ENCODE measurements around the gene ADNP.

The ADNP gene

DNA sequence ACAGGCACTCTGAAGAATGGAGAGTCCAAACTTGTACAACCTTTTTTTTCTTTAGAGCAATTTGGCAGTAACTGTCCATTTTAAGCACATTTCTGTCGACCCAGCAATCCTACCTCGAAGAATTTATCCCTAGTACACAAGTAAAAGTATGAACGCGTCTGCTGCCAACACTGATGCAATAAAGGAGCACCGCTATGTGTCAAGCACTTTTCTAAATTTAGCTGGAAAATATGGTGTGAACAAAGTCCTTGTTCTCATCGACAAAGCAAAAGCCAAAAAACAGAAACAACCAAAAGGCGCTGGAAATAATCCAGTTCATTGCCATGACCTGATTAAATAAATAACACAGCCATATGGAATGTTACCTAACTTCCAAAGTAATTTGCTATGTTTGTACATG lies 26.0 kb upstream of the ADNP start:
- Histone ChIP-seq H3K4me1 (ENCODE audit: insufficient read depth, low read length) (peaks cover 9% of the 10 kb centered on the region), H3K9ac (ENCODE audit: low read depth, low read length) (peak overlapping the region; percentile 93), H3K36me3 (ENCODE audit: insufficient read depth, low read length) (peaks cover 3% of the 10 kb centered on the region; the same call in 1 of the 2 replicates), H3K9me3 (ENCODE audit: control insufficient read depth, insufficient read depth, low read length) (no peaks in the 10 kb centered on the region; the same call in 1 of the 2 replicates)

DNA sequence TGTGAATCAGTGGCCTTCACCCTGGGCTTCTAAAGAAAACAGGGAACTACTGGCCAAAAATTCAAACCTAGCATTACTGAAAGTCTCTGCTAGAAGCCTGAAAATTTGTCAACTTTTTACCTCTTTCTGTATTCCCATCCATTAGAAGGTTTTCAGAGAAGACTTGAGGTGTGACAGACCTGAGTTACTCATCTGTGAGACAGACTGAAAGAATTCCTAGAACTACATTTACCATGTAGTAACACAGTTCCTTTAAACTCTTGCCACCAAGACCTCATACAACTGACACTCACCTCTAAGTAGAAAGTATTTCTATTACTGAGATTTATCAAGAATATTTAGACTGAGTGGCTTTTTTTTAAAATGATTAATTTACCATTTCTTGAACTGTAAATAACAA lies 22.6 kb upstream of the ADNP start:
- no peaks in the 10 kb centered on the region for H3K9me3 ChIP-seq (ENCODE audit: control insufficient read depth, insufficient read depth, low read length)
- H3K9ac ChIP-seq (ENCODE audit: low read depth, low read length) = no peak overlapping the region
- H3K4me1 ChIP-seq (ENCODE audit: insufficient read depth, low read length) = no peaks in the 10 kb centered on the region
- peaks cover 8% of the 10 kb centered on the region; the same call in 1 of the 2 replicates for H3K36me3 ChIP-seq (ENCODE audit: insufficient read depth, low read length)

DNA sequence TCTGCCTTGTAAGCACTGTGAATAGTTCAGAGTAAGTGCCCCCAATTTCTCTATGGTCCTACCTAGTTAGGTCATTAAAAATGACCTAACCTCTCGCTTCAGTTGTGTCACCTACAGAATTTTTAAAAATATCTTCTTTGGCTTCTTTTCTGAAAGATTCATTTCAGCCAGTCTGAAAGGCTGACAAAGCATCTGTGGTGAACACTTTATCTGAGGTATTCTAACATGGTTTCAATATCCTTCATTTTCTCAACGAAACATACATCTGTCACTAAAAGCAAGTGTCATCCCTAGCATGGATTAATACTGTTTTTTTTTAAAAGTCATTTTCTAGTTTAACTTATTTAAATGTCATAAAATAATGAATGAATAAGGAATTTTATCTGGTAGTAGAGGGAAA lies 22.0 kb upstream of the ADNP start:
- H3K9ac ChIP-seq (ENCODE audit: low read depth, low read length) = no peak overlapping the region
- H3K4me1 ChIP-seq (ENCODE audit: insufficient read depth, low read length) = no peaks in the 10 kb centered on the region
- peaks cover 12% of the 10 kb centered on the region for H3K36me3 ChIP-seq (ENCODE audit: insufficient read depth, low read length)
- H3K9me3 ChIP-seq (ENCODE audit: control insufficient read depth, insufficient read depth, low read length) = no peaks in the 10 kb centered on the region

DNA sequence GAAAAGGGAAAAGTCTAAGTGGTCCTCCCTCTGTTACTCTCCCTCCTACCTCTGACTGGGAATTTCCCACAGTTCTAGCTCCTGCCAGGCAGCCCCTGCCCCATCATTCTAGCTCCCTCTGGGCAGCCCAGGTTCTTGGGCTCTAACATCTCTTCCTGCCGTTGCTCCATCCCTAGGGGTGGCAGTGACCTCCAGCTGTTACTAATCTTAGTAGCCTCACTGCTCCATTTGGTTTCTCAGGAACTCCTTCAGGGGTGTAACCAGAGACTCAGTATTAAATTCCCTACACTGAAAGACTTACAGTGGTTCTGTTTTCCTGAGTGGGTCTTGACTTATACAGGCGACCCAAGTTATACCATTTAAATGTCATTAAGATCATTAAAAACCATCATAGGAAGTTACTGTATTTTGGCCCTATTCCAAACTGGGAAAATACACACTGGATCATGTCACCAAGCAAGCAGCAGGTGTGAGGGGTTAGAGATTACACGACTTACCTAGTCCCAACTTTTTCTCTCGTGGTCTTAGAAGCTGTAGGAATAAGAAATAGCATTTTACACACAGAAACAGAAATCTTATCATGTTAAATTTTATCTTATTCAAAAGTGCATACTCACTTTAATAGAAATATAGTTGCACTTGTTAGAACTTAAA lies 17.0 kb upstream of the ADNP start:
- Histone ChIP-seq H3K4me1 (ENCODE audit: insufficient read depth, low read length) (no peaks in the 10 kb centered on the region), H3K9me3 (ENCODE audit: control insufficient read depth, insufficient read depth, low read length) (no peaks in the 10 kb centered on the region), H3K36me3 (ENCODE audit: insufficient read depth, low read length) (peaks cover 28% of the 10 kb centered on the region), H3K9ac (ENCODE audit: low read depth, low read length) (no peak overlapping the region)

DNA sequence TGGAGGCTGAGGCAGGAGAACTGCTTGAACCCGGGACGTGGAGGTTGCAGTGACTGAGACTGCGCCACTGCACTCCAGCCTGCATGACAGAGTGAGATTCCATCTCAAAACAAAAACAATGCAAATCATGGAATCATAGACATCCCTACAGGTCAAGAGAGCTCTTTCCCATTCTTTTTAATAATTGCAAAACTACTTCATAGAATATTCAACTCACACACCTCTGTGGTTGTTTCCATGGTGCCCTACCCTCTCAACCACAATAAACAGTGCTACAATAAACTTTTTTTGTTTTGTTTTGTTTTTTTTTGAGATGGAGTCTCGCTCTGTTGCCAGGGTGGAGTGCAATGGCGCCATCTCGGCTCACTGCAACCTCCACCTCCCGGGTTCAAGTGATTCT lies 11.8 kb upstream of the ADNP start:
- peaks cover 32% of the 10 kb centered on the region for H3K36me3 ChIP-seq (ENCODE audit: insufficient read depth, low read length)
- H3K9ac ChIP-seq (ENCODE audit: low read depth, low read length) = no peak overlapping the region
- no peaks in the 10 kb centered on the region for H3K4me1 ChIP-seq (ENCODE audit: insufficient read depth, low read length)
- H3K9me3 ChIP-seq (ENCODE audit: control insufficient read depth, insufficient read depth, low read length) = no peaks in the 10 kb centered on the region

DNA sequence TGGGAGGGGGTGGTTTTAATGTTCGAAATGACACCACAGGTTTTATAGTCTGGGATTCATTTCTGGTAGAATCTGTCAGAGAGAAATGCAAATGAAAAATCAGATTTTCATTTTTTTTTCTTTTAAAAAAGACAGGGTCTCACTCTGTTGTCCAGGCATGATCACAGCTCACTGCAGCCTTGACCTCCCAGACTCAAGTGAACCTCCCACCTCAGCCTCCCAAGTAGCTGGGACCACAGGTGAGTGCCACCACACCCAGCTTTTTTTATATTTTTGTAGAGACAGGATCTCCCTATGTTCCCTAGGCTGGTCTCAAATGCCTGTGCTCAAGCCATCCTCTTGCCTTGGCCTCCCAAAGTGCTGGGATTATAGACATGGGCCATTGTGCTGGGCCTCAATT lies 2.4 kb upstream of the ADNP start:
- H3K9ac ChIP-seq (ENCODE audit: low read depth, low read length) = no peak overlapping the region
- H3K4me1 ChIP-seq (ENCODE audit: insufficient read depth, low read length) = peaks cover 8% of the 10 kb centered on the region
- no peaks in the 10 kb centered on the region for H3K9me3 ChIP-seq (ENCODE audit: control insufficient read depth, insufficient read depth, low read length)
- peaks cover 8% of the 10 kb centered on the region for H3K36me3 ChIP-seq (ENCODE audit: insufficient read depth, low read length)

DNA sequence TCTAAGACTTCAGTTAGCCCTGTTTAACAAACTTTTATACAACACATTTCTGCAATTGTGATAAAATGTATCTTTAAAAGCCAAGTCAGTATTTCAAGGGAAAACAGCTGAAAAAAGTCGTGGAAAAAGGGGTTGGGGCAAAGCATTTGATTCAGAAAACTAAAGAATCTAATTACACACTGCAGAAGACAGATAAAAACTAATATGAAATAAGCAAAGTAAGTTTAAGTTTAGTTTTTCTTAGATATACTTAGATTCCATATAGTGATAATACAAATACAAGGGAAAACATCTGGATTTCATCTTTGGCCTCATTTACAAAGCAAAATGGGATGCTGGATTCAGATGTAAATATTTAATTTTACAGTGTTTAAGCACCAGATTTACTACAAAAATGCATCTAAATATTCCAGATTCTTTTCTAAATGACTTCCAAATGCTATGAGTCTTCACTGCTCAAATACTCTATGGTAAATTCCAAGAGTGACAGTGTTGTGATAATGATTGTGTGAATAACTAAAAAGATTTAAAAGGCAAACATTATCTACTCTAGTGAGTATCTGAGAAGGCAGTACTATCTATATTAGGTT lies 1.5 kb upstream of the ADNP start:
- Histone ChIP-seq H3K9ac (ENCODE audit: low read depth, low read length) (no peak overlapping the region), H3K36me3 (ENCODE audit: insufficient read depth, low read length) (peaks cover 11% of the 10 kb centered on the region), H3K9me3 (ENCODE audit: control insufficient read depth, insufficient read depth, low read length) (no peaks in the 10 kb centered on the region), H3K4me1 (ENCODE audit: insufficient read depth, low read length) (peaks cover 12% of the 10 kb centered on the region)

DNA sequence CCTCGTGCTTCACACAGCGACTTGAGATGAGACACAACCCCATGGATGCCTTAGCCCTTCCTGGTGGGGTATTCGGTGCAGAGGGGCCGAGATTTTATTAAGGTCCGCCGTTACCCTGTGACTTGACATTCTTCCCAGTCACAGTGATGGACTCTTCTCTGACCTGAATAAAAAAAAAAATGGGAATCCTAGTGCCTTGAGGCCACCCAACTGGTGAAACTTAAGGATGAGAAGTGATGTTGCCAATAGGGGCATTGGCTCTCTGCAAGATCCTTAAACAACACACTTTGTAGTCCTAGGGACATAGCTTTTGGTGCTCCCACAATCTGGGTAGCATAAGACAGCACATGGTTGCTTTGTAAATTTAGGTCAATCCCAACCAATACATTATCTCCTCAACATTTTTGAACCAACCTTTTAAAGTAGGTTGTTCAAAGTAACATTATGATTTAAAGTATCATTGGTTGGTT lies 814 bp upstream of the ADNP start:
- Histone ChIP-seq H3K36me3 (ENCODE audit: insufficient read depth, low read length) (peaks cover 15% of the 10 kb centered on the region), H3K4me1 (ENCODE audit: insufficient read depth, low read length) (peaks cover 12% of the 10 kb centered on the region), H3K9ac (ENCODE audit: low read depth, low read length) (peak overlapping the region; percentile 79), H3K9me3 (ENCODE audit: control insufficient read depth, insufficient read depth, low read length) (no peaks in the 10 kb centered on the region)

DNA sequence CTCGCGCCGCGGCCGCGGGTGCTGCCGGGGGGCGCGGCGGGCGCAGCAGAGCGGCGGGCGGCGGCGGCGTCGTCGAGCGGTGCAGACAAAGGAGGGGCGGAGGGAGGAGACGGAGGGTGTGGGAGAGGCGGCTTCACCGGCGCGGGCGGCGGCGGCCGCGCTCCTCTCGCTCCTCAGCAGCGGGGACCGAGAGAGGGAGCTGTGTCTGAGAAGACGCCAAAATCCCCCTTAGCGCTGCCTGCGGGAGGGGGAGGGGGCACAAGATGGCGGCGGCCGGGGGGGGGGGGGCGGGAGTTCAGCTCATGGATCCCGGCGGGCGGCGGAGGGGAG lies 296 bp downstream of the ADNP start:
- peaks cover 15% of the 10 kb centered on the region for H3K36me3 ChIP-seq (ENCODE audit: insufficient read depth, low read length)
- H3K9me3 ChIP-seq (ENCODE audit: control insufficient read depth, insufficient read depth, low read length) = no peaks in the 10 kb centered on the region
- peak overlapping the region; percentile 52 for H3K9ac ChIP-seq (ENCODE audit: low read depth, low read length)
- peaks cover 12% of the 10 kb centered on the region for H3K4me1 ChIP-seq (ENCODE audit: insufficient read depth, low read length)

DNA sequence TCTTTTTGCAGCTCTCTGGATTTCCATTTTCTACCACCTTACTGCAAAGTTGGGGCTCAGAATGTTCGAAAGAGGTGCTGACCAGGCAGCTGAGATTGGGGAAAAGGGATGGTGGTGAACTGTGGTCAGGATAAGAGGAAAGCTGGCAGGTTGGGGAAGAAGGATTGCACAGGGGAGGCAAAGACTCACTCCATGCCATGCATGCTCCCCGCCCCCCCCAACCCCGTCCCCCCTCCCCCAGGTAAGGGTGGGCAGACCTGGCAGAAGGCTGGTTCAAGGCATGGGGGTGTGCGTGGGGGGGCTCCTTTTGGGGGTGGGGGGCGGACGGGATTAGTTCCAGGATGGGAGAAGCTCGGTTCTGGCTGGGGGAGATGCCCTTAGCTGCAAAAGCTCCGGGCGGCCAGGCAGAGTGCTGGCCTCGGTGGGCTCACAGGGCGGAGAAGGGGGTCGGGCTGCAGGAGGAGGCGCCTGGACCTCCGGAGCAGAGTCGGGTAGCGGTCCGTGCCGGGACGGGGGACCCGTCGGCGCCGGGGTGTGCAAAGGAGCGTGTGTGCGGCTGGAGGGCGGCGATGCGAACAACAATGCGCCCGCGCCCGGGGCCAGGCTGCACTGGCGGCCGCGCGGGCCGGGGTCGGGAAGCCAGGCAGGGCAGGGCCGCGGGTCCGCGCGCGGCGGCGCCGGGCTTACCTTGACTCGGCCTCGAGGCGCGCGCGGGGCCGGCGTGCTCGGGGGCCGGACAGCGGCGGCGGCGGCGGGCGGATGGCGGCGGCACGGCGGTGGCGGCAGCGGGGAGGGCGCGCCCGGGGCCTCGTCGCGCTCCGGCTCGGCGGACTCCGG lies 880 bp downstream of the ADNP start:
- H3K36me3 ChIP-seq (ENCODE audit: insufficient read depth, low read length) = peaks cover 17% of the 10 kb centered on the region
- H3K9me3 ChIP-seq (ENCODE audit: control insufficient read depth, insufficient read depth, low read length) = no peaks in the 10 kb centered on the region
- peak overlapping the region; percentile 91 for H3K9ac ChIP-seq (ENCODE audit: low read depth, low read length)
- peaks cover 12% of the 10 kb centered on the region for H3K4me1 ChIP-seq (ENCODE audit: insufficient read depth, low read length)

DNA sequence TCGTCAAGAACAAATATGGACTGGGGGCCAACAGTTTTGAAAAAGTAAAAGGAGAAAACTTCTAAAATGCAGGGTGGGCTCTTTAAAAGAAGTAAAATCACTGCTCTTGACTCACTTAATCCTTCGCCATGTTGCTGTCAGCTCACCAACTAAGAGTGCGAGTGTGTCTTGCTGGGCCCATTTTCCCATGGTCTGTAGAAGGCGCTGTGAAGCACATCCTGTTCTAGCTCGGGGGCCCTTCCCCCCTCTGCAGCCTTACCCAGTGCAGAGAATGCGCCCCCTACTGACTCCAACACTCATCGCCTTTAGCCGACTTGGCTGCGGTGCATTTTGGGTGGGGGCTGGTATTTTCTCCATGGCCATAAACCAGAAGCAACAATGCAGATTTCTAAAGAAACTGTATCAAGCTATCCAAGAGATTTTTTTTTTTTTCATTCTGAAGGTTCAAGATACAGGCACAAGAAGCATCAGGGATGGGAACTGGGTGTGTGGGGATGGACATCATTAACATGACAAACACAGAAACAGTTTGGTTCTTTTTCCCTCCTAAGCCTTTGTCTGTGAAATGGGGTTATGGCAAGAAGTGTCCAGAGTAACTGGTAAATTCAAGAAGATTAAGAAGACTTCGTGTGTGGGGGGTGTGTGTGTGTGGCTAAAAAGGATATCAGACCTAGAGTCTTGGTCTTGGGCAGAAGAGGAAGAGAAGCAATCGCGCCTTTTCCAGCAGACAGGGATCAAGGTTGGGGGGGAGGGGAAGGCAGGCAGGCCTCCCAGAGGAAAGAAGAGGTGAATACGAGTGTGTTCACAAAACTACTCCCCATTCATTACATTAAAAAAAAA lies 1.7 kb downstream of the ADNP start:
- H3K9me3 ChIP-seq (ENCODE audit: control insufficient read depth, insufficient read depth, low read length) = no peaks in the 10 kb centered on the region
- H3K4me1 ChIP-seq (ENCODE audit: insufficient read depth, low read length) = peaks cover 12% of the 10 kb centered on the region
- peaks cover 18% of the 10 kb centered on the region for H3K36me3 ChIP-seq (ENCODE audit: insufficient read depth, low read length)
- H3K9ac ChIP-seq (ENCODE audit: low read depth, low read length) = peak overlapping the region; percentile 74

DNA sequence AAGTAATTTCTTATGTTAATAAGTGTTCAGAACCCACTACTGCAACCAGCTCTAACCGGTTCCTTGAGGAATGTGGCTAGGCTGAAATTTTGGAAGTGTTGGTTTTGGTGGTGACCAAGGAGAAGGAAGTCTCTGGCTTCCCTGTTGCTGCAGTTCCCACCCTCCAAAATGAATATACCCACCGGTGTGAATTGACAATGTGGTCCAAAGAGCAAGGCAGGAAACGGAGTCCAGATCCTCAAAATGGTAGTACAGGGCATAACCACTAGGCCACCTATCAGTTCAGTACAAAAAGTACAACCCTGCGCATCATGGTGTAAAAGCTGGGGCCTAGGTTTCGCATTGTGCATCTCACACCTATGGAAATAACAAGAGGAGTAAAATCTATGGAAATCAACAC lies 2.8 kb downstream of the ADNP start:
- peak overlapping the region; percentile 74; the same call in 1 of the 2 replicates for H3K9ac ChIP-seq (ENCODE audit: low read depth, low read length)
- H3K4me1 ChIP-seq (ENCODE audit: insufficient read depth, low read length) = peaks cover 12% of the 10 kb centered on the region
- no peaks in the 10 kb centered on the region for H3K9me3 ChIP-seq (ENCODE audit: control insufficient read depth, insufficient read depth, low read length)
- peaks cover 20% of the 10 kb centered on the region for H3K36me3 ChIP-seq (ENCODE audit: insufficient read depth, low read length)

DNA sequence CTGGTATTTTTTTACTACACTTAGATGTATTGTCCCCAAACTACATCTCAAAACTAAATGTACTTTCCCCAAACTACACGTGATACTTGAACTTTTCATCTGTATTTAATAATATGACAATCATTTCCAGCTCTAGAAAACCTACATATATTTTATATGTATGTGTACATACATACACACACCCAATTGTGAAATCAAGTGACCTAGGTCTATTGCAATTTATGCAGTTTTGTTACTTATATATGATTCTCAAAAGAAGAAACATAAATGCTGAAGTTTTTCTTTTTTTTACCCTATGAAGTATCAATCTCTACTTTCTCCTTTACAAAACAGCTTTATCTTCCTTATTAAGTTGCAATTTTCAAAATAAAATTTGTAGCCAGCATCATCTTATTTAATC lies 4.7 kb downstream of the ADNP start:
- Histone ChIP-seq H3K36me3 (ENCODE audit: insufficient read depth, low read length) (peaks cover 27% of the 10 kb centered on the region), H3K4me1 (ENCODE audit: insufficient read depth, low read length) (peaks cover 13% of the 10 kb centered on the region), H3K9me3 (ENCODE audit: control insufficient read depth, insufficient read depth, low read length) (no peaks in the 10 kb centered on the region), H3K9ac (ENCODE audit: low read depth, low read length) (no peak overlapping the region)

DNA sequence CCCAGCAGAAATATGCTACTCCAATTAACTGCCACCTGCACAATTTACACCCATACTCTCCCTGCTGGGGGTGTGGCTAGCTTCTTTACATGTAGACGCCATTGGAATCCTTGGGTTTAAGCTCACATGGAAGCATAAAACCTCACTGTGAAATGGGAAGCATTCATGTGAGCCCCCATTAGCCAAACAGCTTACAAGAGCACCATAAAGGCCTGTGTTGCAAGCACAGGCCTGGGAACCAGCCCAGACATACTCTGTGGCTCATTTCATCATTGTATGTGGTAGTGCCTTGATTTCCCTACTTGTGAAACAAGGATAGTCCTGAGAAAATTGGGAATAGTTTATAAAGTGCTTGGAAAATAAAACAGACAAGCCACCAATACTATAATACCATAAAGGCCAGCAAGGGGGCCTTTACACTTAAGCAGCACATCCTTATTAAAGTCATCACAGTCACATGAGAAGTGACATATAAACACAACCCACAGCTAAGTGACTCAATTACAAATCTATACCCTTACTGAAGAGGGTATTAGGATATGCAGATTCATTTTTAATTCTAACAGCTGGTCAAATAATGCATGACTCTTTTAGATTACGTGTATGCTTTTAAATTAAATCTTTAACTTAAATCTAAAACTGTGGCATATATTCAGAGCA lies 6.8 kb downstream of the ADNP start:
- Histone ChIP-seq H3K9ac (ENCODE audit: low read depth, low read length) (no peak overlapping the region), H3K9me3 (ENCODE audit: control insufficient read depth, insufficient read depth, low read length) (no peaks in the 10 kb centered on the region), H3K36me3 (ENCODE audit: insufficient read depth, low read length) (peaks cover 31% of the 10 kb centered on the region), H3K4me1 (ENCODE audit: insufficient read depth, low read length) (peaks cover 13% of the 10 kb centered on the region)

Measured in ES-I3 (cell line).